ENCODE measurements around the gene DOCK6.
"Not testable (repeated sequence)": the region's sequence is repeated elsewhere in the genome, so short reads cannot be mapped to it uniquely, and the experiment has no call there.

Gene DOCK6

DNA sequence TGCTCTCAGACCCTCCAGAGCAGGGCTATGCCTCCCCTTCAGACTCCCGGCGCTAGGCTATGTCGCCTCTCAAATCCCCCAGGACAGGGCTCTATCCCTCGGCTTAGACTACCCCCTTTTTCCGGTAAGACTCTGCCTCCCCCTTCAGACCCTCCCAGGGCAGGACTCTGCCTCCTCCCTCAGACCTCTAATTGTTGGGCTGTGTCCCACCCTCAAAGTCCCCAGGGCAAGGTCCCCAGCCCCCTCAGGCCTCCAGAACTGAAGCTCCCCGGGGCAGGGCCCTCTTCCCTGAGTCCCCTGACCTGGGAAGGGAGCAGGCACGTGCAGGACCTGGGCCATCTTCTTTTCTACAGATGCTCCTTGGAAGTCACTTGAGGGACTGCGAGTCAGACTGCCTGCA is 68.2 kb downstream of the DOCK6 start:
- DNase-seq = no peak

DNA sequence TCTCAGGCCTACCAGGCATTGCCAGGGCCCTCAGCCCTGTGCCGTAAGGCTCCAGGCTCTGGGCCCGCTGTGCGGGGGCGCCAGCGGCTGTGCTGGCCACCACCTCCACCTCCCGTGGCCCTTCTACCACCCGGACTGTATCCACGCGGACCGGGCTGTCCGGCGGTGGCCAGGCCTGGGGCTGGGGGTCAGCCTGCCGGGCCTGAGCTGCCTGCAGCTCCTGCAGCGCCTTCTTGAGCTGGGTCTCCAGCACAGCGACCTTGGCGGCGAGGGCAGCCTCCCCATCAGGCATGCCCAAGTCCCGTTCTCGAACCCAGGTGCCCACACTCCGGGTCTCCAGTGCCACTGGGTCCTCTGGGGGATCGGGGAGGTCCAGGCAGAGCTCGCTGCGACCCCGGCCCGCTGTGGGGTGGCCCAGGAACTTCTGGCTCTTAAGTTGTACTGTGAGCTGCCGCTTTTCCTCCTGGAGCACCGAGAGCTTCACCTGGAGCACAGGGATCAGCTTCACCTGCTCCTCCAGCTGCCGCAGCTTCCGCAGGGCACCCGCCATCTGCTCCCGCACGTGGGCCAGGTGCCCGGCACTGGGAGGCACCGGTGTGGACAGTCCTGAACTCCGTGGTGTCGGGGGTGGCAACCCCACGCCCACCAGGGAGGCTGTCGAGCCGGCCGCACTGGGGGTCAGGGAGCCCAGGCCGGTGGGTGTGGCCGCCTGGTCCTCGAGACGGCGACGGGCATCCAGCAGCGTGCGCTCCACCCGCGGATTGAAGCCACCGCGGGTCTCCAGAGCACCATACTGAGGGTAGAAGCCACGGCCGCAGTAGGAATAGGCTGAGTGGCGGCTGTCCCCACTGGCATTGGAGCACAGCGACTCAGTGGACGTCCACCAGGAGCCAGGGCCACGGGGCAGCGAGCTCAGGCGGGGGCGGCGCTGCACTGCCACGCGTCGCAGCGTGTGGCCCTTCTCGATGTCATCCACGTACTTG is 69.1 kb downstream of the DOCK6 start:
- no peak for DNase-seq

DNA sequence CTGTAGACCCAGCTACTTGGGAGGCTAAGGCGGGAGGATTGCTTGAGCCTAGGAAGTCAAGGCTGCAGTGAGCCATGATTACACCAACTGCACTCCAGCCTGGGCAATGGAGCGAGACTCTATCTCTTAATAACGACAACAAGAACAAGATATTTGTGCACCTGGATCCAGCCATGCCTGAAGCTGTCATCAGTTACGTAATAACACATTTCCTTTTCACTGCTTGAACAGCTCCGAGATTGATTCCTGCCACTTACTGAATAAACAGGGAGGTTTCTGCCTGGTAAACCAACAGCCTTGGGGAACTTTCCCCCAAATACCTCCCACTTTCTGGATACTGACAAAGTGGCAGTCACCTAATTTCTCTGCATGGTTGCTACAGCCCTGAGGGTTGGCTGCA is 70.4 kb downstream of the DOCK6 start:
- no peak for DNase-seq

DNA sequence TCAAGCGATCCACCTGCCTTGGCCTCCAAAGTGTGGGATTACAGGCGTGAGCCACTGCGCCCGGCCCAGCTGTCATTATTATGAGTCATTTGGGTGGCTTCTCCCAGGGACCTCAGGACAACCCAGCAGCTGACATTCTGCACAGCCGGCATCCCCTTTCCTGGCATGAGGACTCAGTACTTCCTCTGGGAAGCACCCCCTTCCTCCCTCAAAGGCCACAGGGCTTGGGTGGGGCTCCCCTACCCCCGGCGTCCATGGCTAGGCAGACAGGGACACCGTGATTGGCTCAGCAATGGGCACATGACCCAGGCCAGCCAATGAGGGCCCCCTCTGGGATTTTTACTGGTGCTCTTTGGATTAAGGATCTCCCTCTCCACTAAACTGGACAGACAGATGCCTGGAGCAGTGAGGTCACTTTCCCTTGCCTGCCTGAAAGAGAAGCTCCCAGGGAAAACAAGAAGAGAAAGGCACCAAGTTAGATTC is 71.0 kb downstream of the DOCK6 start:
- DNase-seq = no peak

DNA sequence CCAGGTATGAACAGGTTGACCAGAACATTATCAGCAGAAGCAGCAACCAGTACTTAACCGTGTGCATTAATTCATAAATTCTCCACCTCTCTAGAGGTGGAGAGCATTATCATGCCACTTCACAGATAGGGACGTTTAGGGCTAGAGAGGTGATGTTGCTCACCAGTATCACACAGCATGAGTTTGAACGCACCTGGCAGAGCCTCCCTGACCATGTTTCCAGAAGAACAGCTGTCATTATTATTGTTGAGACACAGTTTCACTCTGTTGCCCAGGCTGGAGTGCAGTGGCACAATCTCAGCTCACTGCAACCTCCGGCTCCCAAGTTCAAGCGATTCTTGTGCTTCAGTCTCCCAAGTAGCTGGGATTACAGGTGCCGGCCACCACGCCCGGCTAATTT is 71.8 kb downstream of the DOCK6 start:
- no peak for DNase-seq

DNA sequence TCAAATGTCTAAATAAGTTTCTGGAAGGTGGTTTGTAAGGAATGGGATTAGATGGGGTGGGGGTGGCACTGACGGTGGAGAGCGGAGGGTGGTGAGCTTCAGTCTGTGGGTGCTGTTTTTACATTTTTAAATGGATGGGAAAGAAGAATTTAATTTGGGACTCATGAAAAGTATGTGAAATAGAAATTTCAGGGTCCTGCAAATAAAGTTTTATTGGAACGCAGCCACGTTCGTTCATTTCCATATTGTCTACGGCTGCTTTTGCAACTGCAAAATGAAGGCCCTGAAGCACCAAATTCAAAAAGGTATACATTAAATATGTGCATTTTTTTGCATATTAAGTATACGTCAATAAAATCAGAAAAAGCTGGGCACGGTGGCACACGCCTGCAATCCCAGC is 74.9 kb downstream of the DOCK6 start:
- DNase-seq = no peak

DNA sequence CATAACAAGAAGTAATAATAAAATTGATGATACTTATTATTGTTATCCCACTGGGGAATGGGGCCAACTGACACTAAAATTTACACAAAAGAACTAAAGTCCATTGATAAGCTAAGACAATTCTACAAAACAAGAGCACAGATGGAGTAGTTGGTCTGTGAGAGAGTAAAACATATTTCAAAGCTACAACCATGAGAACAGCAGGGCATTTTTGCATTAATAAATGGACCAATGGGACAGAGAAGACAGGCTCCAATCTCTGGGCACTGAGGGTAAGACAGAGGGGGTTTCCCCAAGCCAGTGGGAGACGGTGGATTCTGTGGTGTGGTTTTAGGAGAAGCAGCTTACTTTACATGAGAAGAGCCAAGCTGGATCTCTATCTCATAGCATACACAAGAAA is 79.3 kb downstream of the DOCK6 start:
- DNase-seq = no peak

DNA sequence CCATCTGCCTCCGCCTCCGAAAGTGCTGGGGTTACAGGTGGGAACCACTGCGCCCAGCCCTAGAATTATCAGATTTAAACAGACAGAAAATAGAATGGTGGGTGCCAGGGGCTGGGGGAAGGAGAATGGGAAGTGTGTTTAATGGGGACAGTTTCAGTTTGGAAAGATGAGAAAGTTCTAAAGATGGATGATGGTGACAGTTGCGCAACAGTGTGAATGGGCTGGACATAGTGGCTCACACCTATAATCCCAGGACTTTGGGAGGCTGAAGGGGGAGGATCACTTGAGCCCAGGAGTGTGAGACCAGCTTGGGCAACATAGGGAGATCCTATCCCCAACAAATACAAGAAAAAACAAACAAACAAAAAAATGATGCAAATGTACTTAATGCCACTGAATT is 80.8 kb downstream of the DOCK6 start:
- no peak for DNase-seq

DNA sequence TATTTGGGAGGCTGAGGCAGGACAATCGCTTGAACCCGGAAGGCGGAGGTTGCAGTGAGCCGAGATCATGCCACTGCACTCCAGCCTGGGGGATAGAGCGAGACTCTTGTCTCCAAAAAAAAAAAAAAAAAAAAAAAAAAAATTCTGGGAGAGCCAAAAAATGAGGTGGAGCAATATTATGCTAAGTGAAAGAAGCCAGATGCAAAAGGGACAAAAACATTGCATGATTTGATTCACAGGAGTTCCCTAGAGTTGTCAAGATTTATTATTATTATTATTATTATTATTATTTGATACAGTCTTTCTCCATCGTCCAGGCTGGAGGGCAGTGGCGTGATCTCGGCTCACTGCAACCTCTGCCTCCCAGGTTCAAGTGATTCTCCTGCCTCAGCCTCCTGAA is 81.3 kb downstream of the DOCK6 start:
- not testable (repeated sequence) for DNase-seq

DNA sequence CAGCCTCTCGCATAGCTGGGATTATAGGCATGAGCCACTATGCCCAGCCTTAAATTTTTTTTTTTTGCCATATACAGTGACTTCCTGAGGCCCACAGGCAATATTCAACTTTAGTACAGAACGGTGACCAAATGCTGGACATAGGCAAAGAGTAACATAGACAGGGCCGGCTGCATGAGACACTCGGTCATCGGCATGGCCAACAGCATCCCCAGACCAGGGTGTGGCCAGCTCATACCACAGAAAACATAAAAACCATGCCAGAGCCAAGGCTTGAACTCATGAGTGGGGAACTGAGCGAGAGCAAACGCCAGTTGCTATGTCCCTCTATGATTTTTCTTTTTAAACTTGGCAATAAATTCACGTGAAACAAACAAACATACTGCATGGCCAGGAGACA is 82.0 kb downstream of the DOCK6 start:
- no peak for DNase-seq

DNA sequence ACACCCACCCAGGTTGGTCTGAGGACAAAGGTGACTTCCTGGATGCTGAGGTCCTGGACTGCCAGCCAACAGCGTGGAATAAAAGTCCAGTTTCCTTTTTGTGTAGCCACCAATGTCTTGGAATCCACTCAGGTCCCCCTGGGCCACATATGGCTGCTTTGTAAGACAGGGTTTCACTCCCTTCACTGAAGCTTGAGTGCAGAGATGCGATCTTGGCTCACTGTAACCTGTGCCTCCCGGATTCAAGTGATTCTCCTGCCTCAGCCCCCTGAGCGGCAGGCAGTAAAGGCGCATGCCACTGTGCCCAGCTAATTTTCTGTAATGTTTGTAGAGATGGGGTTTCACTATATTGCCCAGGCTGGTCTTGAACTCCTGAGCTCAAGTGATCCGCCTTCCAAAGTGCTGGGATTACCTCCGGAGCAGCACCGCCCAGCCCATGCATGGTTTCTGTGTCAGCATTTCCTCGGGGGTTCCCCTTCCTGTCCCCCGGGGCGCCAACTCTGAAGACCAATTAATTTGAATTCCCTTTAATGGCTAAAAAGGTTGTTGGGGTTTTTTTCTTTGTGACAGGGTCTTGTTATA is 82.5 kb downstream of the DOCK6 start:
- DNase-seq = no peak

DNA sequence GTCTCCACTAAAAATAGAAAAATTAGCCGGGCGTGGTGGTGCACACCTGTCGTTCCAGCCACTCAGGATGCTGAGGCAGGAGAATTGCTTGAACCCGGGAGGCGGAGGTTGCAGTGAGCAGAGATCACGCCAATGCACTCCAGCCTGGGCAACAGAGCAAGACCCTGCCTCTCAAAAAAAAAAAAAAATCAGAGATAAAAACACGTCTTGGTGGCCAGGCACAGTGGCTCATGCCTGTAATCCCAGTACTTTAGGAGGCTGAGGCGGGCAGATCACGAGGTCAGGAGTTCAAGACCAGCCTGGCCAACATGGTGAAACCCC is 83.2 kb downstream of the DOCK6 start:
- not testable (repeated sequence) for DNase-seq

DNA sequence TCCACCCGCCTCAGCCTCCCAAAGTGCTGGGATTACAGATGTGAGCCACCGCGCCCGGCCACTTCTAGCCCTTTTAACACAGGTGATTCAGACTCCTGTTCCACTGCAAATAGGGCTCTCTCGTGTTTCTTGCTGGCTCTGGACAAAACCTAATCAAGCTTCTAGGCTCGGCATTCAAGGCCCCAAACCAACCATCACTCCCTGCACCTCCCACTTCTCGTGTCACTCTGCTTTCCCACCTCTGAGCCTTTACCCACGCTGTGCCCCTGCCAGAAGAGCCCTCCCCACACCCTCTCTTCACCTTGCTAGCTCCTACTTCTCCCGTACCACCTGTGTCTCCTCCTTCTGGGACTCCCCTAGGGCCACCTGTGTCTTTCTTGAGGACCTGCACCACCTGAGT is 84.7 kb downstream of the DOCK6 start:
- no peak for DNase-seq

DNA sequence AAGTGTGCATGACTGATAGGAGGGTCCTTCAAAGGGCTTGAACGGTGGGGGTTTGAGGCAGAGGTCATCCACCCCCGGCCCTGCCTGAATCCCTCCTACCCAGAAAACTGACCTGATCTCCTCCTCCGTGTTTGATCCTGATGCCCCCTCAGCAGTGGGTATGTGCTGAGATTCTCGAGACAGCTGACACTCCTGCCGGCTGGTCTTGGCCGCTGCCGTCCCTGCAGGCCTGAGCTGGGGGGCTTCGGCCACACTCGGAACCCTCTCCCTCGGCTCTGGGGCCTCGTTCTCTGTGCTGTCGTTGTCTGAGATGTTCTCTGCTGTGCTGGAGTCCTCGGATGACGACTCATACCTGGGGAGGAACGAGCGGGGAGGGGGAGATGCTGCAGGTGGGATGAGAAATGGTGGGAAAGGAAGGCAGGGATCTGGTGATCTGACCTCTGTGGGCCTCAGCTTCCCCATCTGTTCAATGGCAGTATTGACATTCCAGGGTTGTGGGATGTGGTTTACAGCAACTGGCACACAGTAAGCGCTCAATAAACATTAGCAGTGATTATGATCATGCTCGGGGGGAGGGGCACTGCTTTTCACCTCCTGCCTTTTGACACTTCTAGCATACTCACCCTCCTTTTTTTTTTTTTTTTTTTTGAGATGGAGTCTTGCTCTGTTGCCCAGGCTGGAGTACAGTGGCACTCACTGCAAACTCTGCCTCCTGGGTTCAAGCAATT is 85.7 kb downstream of the DOCK6 start:
- DNase-seq = no peak

DNA sequence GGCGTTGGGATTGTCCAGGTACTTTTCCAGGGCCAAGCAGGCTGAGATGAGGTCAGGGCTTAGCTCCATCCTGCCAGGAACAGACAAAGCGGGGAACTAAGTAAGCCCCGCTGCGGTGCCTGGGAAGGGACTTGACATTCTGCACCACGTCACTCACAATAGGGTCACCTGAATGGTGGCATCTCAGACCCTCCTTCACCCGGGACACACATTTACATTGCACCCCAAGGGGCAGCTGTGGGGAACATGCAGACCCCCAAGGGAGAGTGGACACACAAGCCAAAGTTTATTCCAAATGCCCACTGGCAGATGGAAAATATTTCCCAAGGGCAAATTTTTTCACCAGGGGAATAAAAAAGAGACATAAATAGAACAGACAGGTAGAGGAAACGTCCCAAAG is 86.4 kb downstream of the DOCK6 start:
- no peak for DNase-seq

DNA sequence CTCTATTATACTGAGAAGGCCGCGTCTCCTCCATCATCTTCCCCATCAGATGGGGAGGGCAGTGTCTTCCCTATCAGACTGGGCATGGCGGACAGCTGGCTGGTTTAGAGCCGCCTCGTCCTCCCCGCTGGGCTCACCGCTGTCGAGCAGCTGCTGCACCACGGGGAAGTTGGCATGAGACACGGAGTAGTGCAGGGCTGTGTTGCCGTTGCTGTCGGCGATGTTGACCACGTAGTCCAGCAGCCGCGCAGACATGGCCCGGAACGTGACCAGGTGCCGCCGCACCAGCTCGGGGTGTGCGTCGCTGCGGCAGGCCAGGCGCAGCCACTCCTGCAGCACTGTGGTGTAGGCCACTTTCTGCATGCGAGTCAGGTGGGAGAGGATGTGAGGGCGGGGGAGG is 88.0 kb downstream of the DOCK6 start:
- no peak for DNase-seq

DNA sequence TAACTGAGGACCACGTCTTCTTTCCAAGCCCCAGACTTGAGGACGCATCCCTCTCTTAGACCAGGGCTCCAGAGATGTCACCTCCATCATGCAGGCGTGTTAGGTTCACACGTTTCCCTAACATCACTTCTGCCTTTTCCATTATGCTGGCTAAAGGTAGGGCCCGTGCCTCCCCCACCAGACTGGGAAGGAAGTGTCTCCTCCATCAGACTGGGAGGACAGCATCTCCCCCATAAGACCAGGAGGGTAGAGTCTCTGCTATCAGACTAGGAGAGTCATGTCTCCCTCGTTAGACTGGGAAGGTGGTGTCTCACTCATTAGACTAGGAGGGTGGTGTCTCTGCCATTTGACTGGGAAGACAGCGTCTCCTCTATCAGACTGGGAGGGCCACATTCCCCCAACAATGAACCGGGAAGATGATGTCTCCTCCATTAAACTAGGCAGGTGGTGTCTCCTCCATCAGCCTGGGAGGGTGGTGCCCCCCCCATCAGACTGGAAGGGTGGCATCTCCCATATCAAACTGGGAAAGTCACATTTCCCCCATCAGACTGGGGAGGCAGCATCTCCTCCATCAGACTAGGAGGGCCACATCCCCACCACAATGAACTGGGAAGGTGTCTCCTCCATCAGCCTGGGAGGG is 88.7 kb downstream of the DOCK6 start:
- DNase-seq = no peak

DNA sequence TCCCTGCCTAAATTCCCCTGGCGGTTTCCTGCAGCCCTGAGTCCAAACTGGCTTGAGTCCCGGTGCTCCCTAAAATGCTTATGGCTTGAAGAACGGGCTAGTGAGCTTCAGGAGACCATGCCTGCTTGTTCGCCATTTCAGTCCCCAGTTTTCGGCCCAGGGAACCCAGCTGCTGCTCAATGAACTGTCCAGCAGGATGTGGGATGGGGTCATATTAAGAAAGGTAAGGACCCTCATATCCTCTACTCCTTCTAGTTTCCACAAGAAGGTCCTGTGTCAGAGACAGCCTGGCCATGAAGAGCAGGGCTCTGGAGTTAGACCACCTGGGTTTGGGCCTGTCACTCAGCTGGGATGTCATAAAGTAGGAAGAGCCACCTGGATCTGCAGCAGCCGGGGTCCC is 89.7 kb downstream of the DOCK6 start:
- DNase-seq = no peak

DNA sequence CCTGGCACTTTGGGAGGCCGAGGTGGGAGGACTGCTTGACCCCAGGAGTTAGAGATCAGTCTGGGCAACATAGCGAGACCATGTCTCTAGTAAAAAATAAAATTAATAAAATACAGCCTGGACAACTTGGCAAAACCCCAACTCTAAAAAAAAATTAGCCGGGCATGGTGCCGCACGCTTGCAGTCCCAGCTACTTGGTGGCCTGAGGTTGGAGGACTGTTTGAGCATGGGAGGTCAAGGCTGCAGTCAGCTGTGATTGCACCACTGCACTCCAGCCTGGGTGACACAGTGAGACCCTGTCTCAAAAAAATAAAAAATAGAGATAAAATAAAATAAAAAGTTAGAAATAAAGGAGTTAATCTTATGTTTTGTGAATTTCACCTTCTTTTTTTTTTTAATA is 91.2 kb downstream of the DOCK6 start:
- DNase-seq = no peak

DNA sequence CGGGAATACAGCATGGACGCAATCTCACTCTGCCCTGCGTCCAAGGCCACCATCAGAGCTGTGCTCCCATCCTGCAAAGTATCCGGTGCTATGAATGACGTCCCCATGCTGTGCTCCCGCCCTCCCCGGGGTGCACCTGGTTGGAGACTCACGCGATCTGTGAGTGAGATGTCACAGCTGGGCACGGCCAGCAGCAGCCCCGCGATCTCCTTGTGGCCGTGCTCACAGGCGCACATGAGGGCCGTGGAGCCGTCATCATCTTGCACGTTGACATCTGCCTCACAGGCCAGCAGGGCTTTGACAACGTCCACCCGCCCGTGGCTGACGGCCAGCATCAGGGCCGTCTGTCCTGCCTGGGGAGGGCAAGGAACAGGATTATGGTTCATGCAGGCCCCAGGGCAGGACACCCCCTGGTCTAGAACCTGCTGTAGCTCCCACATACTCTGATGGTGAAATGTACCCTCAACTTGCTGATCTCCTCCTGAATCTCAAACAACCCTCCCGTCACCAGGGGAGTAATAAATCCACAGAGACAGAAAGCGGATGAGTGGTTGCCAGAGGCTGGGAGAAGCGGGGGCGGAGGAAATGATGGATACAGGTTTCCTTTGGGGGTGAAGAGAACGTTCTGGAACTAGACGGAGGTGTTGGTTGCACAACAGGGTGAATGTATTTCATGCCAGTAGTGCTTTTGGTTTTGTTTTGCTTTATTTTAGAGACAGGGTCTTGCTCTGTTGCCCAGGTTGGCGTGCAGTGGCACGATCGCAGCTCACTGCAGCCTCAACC is 92.2 kb downstream of the DOCK6 start:
- DNase-seq = no peak

DNA sequence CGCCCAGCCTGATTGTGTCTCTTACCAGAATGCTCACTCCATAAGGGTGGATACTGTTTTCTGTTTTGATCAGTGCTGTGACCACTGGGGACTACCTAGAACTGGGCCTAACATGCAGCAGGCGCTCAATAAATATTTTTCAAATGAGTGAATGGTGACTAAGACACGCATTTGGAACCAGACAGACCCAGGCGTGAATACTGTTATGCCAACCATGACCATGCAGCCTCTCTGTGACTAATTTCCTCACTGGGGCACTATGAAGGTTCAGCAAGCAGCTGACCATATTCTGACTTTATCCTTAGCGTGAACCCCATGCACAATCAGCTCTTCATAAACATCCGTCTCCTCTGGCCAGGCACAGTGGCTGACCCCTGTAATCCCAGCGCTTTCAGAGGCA is 93.8 kb downstream of the DOCK6 start:
- no peak for DNase-seq

DNA sequence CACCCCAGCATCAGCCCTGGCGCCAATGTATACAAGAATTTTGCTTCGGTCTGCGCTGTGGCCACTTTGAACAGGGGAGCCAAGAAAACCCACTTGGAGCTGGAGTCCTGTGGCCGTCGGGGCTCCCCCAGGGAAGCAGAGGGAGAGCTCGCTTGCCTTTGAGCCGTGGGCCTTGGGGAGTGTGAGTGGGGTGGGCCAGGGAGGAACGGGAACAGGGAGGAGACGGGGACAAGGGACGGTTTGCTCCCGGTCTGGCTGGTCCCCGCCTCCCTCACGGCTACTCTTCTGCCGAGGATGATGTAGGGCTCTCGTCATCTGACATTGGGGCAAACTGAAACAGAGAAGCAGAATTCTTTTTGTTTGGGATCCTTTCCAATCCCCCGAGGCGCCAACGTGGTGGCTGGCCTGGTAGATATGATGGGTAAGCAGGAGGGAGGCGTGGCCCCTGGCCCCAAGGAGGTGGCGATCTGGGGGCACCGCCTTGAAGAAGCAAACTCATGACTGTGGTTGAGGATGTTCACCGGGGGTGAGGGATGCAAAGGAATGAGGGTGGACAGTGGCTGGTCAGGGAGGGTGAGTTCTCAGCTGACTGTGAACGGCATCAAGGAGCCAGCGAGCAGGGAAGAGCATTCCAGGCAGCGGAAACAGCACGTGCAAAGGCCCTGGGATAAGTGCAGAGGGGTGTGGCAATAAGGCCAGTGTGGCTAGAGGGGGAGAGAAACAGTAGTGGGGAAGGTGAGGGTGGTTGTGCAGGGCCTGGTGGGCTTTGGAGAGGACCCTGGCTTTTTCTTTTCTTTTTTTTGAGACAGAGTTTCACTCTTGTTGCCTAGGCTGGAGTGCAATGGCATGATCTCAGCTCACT is 95.8 kb downstream of the DOCK6 start:
- no peak for DNase-seq
